Measurements from ENCODE around the gene TTLL11.

DNA sequence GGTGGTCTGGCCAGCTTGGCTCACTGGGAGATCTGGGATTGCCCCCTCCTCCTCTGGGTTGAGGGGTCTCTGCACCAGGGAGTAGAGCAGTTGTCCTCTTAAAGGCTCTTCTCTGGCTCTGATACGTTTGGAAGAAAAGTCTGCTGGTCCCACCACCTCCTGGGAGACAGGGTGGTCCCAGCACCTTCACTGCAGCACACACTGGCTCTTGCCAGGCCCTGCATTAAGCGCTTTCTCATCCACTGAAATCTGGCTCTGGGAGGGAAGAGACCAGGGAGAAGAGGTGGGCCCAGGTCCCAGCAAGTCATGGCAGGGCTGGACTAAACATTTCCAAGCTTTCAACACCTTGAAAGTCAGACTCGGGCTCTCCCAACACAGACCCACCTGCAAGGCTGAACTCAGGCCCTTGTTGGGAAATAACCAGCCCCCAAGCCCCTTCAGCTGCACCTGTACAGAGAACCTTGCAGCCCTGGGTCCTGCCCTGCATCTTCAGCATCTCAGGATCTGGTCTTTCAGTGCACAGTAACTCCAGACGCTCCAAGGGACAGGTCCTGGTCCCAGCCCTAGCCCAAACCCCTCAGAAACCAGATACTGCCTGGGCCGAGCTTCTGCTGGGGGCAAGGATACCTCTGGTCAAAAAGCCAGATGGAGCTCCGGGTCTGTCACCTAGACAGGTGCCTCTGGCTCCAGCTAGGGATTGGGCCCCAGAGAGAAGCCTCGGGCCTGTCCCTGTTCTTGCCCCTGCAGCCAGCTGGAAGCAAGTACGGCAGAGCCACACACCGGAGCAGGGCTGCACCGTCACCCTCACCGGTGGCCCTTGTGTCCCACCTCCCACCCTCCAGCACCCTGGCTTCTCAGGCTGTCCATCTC is 307.2 kb downstream of the TTLL11 start:
- TF ChIP-seq, protein P1, sequence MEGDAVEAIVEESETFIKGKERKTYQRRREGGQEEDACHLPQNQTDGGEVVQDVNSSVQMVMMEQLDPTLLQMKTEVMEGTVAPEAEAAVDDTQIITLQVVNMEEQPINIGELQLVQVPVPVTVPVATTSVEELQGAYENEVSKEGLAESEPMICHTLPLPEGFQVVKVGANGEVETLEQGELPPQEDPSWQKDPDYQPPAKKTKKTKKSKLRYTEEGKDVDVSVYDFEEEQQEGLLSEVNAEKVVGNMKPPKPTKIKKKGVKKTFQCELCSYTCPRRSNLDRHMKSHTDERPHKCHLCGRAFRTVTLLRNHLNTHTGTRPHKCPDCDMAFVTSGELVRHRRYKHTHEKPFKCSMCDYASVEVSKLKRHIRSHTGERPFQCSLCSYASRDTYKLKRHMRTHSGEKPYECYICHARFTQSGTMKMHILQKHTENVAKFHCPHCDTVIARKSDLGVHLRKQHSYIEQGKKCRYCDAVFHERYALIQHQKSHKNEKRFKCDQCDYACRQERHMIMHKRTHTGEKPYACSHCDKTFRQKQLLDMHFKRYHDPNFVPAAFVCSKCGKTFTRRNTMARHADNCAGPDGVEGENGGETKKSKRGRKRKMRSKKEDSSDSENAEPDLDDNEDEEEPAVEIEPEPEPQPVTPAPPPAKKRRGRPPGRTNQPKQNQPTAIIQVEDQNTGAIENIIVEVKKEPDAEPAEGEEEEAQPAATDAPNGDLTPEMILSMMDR (IDR thresholded peaks at IDR 0.05), result no peak
- no peak for TF ChIP-seq EZH2phosphoT487 (IDR thresholded peaks at IDR 0.05)

Measured in neural progenitor cell (in vitro differentiated cells).